ENCODE measurements around the gene SCN5A. TPM values are rescaled to one million over a fixed set of nuclear protein-coding genes. Genes with fewer than 3 reads are reported as not detected.

SCN5A gene
- total RNA-seq, 1 donor from 2014 or later: 1.4 TPM

DNA sequence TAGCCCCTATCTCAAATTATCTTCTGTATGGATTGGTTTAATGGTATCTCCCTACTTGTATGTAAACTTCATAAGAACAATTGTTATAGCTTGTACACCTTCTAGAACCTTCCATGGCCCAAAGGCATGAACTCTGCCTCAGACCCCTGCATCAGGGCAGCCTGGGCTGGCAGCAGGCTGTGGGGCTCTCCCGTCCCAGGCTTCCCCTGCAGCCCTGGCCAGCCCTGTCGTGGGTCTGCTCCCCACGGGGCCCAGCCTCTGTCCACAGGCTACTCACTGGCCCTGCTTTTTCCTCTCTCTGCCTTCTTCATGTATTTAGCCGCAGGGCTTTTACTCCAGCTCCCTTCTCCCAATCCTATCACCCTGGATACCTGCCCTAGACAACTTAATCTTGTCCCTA, 4.4 kb downstream of the SCN5A start:
- H3K27me3 Mint-ChIP-seq (ENCODE audit: unreplicated experiment): peaks cover 6% of the 10 kb centered on the region
- no peaks in the 10 kb centered on the region for H3K9me3 Mint-ChIP-seq (ENCODE audit: unreplicated experiment)
- H3K4me1 Mint-ChIP-seq (ENCODE audit: unreplicated experiment): no peaks in the 10 kb centered on the region
- H3K27ac Mint-ChIP-seq (ENCODE audit: unreplicated experiment): no peak overlapping the region
- H3K4me3 Mint-ChIP-seq (ENCODE audit: unreplicated experiment): peak overlapping the region; percentile 35
- no peaks in the 10 kb centered on the region for H3K36me3 Mint-ChIP-seq (ENCODE audit: low read depth, unreplicated experiment)
- DNase-seq (ENCODE audit: low spot score): no peak
- TF ChIP-seq, protein P1, sequence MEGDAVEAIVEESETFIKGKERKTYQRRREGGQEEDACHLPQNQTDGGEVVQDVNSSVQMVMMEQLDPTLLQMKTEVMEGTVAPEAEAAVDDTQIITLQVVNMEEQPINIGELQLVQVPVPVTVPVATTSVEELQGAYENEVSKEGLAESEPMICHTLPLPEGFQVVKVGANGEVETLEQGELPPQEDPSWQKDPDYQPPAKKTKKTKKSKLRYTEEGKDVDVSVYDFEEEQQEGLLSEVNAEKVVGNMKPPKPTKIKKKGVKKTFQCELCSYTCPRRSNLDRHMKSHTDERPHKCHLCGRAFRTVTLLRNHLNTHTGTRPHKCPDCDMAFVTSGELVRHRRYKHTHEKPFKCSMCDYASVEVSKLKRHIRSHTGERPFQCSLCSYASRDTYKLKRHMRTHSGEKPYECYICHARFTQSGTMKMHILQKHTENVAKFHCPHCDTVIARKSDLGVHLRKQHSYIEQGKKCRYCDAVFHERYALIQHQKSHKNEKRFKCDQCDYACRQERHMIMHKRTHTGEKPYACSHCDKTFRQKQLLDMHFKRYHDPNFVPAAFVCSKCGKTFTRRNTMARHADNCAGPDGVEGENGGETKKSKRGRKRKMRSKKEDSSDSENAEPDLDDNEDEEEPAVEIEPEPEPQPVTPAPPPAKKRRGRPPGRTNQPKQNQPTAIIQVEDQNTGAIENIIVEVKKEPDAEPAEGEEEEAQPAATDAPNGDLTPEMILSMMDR (IDR thresholded peaks at IDR 0.05; ENCODE audit: unreplicated experiment): no peak

DNA sequence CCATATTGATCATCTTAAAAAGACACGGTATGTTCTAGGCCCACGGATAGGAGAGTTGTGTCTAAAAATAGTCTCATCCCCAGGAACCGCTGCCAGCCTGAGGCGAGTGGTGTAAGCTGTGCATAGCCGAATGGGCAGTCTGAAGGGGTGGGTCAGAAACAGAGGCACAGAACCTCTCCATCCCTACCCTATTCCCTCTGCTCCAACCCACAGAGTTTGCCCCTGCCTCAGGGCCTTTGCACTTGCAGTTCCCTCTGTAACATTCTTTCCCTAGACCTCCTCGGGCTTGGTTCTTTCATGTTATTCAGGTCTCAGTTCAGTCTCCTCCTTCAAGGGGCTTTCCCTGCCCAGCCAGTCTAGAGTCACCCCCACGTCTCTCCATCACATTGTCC, 4.8 kb downstream of the SCN5A start:
- Mint-ChIP-seq H3K27ac (ENCODE audit: unreplicated experiment) (no peak overlapping the region), H3K36me3 (ENCODE audit: low read depth, unreplicated experiment) (no peaks in the 10 kb centered on the region), H3K4me1 (ENCODE audit: unreplicated experiment) (no peaks in the 10 kb centered on the region), H3K4me3 (ENCODE audit: unreplicated experiment) (peak overlapping the region; percentile 35), H3K9me3 (ENCODE audit: unreplicated experiment) (no peaks in the 10 kb centered on the region), H3K27me3 (ENCODE audit: unreplicated experiment) (peaks cover 6% of the 10 kb centered on the region)
- DNase-seq (ENCODE audit: low spot score): no peak
- TF ChIP-seq, protein P1 (IDR thresholded peaks at IDR 0.05; ENCODE audit: unreplicated experiment): no peak

DNA sequence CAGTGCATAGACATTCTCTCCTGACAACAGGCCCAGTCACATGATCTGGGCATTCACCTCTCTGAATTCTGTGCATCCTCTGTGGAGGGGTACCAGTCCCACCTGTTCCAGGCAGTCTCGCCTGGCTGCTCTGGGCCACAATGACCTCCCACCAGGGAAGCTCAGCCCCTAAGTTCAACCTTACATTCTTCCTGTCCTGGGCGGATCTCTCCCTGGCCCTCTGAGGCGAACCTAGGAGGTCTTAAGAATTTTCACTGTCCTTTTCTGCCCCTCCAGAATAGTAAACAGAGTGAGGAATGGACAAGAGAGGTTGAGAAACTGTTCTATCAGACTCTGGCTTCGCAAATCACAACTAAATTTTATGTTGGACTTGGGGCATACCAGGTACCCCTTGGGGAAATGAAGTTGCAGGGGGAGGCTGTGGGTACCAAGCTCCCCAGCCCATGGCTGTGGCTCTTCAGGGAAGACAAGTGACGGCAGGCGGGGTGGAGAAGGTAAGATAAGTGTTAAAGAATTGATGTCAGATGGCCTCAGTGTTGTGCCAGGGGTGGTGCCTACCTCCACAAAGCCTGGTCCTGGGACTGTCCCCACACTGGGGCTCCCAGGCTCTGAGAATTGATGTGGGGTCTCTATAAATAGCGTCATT, 5.3 kb downstream of the SCN5A start:
- no peaks in the 10 kb centered on the region for H3K36me3 Mint-ChIP-seq (ENCODE audit: low read depth, unreplicated experiment)
- TF ChIP-seq, protein P1 (IDR thresholded peaks at IDR 0.05; ENCODE audit: unreplicated experiment): no peak
- H3K27me3 Mint-ChIP-seq (ENCODE audit: unreplicated experiment): peaks cover 6% of the 10 kb centered on the region
- no peaks in the 10 kb centered on the region for H3K4me1 Mint-ChIP-seq (ENCODE audit: unreplicated experiment)
- no peak overlapping the region for H3K4me3 Mint-ChIP-seq (ENCODE audit: unreplicated experiment)
- no peak for DNase-seq (ENCODE audit: low spot score)
- H3K27ac Mint-ChIP-seq (ENCODE audit: unreplicated experiment): no peak overlapping the region
- no peaks in the 10 kb centered on the region for H3K9me3 Mint-ChIP-seq (ENCODE audit: unreplicated experiment)

DNA sequence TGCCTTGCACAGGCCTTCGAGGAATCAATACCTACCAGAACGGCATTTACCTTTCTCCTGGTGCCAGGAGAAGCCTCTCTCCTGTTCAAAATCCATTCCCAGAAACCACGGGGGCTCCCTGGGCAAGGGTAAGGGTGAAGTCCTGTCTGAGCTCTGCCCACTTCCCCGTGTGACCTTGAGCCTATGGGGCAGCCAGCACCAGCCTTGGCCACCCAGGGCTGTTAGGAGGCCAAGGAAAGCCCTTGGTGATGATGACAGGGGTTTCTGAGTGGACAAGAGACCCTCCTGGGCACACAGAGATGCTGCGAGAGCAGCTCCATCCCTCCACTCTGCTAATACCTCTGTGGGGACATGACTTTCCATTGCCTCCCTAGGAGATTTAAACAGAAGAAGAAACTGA, 5.9 kb downstream of the SCN5A start:
- Mint-ChIP-seq H3K9me3 (ENCODE audit: unreplicated experiment) (no peaks in the 10 kb centered on the region), H3K27ac (ENCODE audit: unreplicated experiment) (no peak overlapping the region), H3K36me3 (ENCODE audit: low read depth, unreplicated experiment) (no peaks in the 10 kb centered on the region), H3K4me1 (ENCODE audit: unreplicated experiment) (no peaks in the 10 kb centered on the region), H3K27me3 (ENCODE audit: unreplicated experiment) (peaks cover 5% of the 10 kb centered on the region), H3K4me3 (ENCODE audit: unreplicated experiment) (no peak overlapping the region)
- TF ChIP-seq, protein P1 (IDR thresholded peaks at IDR 0.05; ENCODE audit: unreplicated experiment): no peak
- DNase-seq (ENCODE audit: low spot score): no peak

DNA sequence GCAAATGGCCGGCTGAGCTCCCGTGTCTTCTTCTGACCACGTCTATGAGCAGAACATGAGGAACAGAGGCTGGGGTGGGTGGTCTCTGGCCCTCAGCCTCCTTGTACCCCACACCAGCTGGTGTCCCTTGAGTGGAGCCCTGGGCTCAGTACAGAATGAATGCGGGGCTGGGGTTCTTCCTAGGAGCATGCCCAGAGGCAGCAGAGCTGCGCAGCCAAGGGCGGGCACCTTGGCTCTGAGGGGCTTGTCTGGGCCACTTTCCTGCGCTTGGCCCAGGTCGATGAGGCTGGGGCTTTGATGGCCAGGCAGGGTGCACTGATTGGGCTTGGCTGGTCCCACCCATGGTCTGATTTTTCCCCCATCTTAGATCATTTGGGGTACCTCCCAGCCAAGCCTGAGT, 6.4 kb downstream of the SCN5A start:
- Mint-ChIP-seq H3K27ac (ENCODE audit: unreplicated experiment) (no peak overlapping the region), H3K36me3 (ENCODE audit: low read depth, unreplicated experiment) (no peaks in the 10 kb centered on the region), H3K27me3 (ENCODE audit: unreplicated experiment) (peaks cover 3% of the 10 kb centered on the region), H3K4me1 (ENCODE audit: unreplicated experiment) (no peaks in the 10 kb centered on the region), H3K9me3 (ENCODE audit: unreplicated experiment) (no peaks in the 10 kb centered on the region), H3K4me3 (ENCODE audit: unreplicated experiment) (no peak overlapping the region)
- TF ChIP-seq, protein P1 (IDR thresholded peaks at IDR 0.05; ENCODE audit: unreplicated experiment): no peak
- DNase-seq (ENCODE audit: low spot score): no peak

Measured in endothelial cell (in vitro differentiated cells).